ENCODE results near the gene KDM4B. TPM values are rescaled to one million over a fixed set of nuclear protein-coding genes. Genes with fewer than 3 reads are reported as not detected.

The KDM4B gene
- total and polyA plus RNA-seq, 4 donors: 17.1 to 49.5 (median 24.7) TPM

- Histone ChIP-seq H3K4me1 (ENCODE audit: control insufficient read depth in 5 of 5, insufficient read depth in 5 of 5, low read length in 5 of 5) (peaks cover 0 to 12% (median 0%) of the 10 kb centered on the region in 5 donors), H3K27me3 (ENCODE audit: control insufficient read depth in 3 of 3, insufficient read depth in 3 of 3, low read length in 2 of 3) (no peaks in the 10 kb centered on the region), H3K9me3 (ENCODE audit: control insufficient read depth in 4 of 4, insufficient read depth in 3 of 4, low read length in 3 of 4) (no peaks in the 10 kb centered on the region), H3K9ac (ENCODE audit: insufficient read depth in 1 of 2, low read length in 2 of 2) (no peak overlapping the region), H3K27ac (ENCODE audit: low read depth in 1 of 2, low read length in 1 of 2) (peak overlapping the region in 1 of 2 donors; percentile 6), H3K4me3 (no peak overlapping the region), H3K36me3 (ENCODE audit: control insufficient read depth in 4 of 4, insufficient read depth in 4 of 4, low read length in 4 of 4) (peaks cover 0 to 45% (median 13%) of the 10 kb centered on the region in 4 donors)
- DNase-seq (no peak), ATAC-seq (ENCODE audit: insufficient read depth, low FRiP score) (no peak)
- WGBS, 2 donors: 57 to 78% methylated on average over 13 of the region's 13 CpGs
- no peak for TF ChIP-seq CTCF (IDR thresholded peaks at IDR 0.05; ENCODE audit: control extremely low read depth, extremely low read depth)
Measured at GRCh38 chr19:5075597-5075996, 106.7 kb downstream of the KDM4B start.

- DNase-seq (no peak), ATAC-seq (ENCODE audit: insufficient read depth, low FRiP score) (no peak)
- Histone ChIP-seq H3K9me3 (ENCODE audit: control insufficient read depth in 4 of 4, insufficient read depth in 3 of 4, low read length in 3 of 4) (no peaks in the 10 kb centered on the region), H3K36me3 (ENCODE audit: control insufficient read depth in 4 of 4, insufficient read depth in 4 of 4, low read length in 4 of 4) (peaks cover 0 to 45% (median 11%) of the 10 kb centered on the region in 4 donors), H3K27me3 (ENCODE audit: control insufficient read depth in 3 of 3, insufficient read depth in 3 of 3, low read length in 2 of 3) (no peaks in the 10 kb centered on the region), H3K9ac (ENCODE audit: insufficient read depth in 1 of 2, low read length in 2 of 2) (no peak overlapping the region), H3K4me1 (ENCODE audit: control insufficient read depth in 5 of 5, insufficient read depth in 5 of 5, low read length in 5 of 5) (peaks cover 0 to 12% (median 0%) of the 10 kb centered on the region in 5 donors), H3K27ac (ENCODE audit: low read depth in 1 of 2, low read length in 1 of 2) (no peak overlapping the region), H3K4me3 (no peak overlapping the region)
- no peak for TF ChIP-seq CTCF (IDR thresholded peaks at IDR 0.05; ENCODE audit: control extremely low read depth, extremely low read depth)
- 88 to 89% methylated on average over 34 to 42 of the region's 44 CpGs for WGBS, 2 donors
Measured at GRCh38 chr19:5076440-5077208, 107.7 kb downstream of the KDM4B start.

GRCh38 chr19:5077209-5077515 is 108.2 kb downstream of the KDM4B start:
- ATAC-seq (ENCODE audit: insufficient read depth, low FRiP score): no peak
- Histone ChIP-seq H3K36me3 (ENCODE audit: control insufficient read depth in 4 of 4, insufficient read depth in 4 of 4, low read length in 4 of 4) (peaks cover 0 to 49% (median 11%) of the 10 kb centered on the region in 4 donors), H3K9ac (ENCODE audit: insufficient read depth in 1 of 2, low read length in 2 of 2) (no peak overlapping the region)

More at GRCh38 chr19:5077209-5077515, 108.2 kb downstream of the KDM4B start:
- Histone ChIP-seq H3K4me1 (ENCODE audit: control insufficient read depth in 5 of 5, insufficient read depth in 5 of 5, low read length in 5 of 5) (peaks cover 0 to 12% (median 0%) of the 10 kb centered on the region in 5 donors), H3K9me3 (ENCODE audit: control insufficient read depth in 4 of 4, insufficient read depth in 3 of 4, low read length in 3 of 4) (no peaks in the 10 kb centered on the region), H3K4me3 (no peak overlapping the region), H3K27me3 (ENCODE audit: control insufficient read depth in 3 of 3, insufficient read depth in 3 of 3, low read length in 2 of 3) (no peaks in the 10 kb centered on the region), H3K27ac (ENCODE audit: low read depth in 1 of 2, low read length in 1 of 2) (no peak overlapping the region)
- WGBS, 2 donors: 93 to 96% methylated on average over 18 to 19 of the region's 19 CpGs
- TF ChIP-seq CTCF (IDR thresholded peaks at IDR 0.05; ENCODE audit: control extremely low read depth, extremely low read depth): no peak
- DNase-seq: no peak
